Measurements from ENCODE around the gene PLEKHG2. TPM values are rescaled to one million over a fixed set of nuclear protein-coding genes. Genes with fewer than 3 reads are reported as not detected.

PLEKHG2 gene
- total and polyA plus RNA-seq, 4 donors = 2.1 to 4.5 (median 3.0) TPM

- Histone ChIP-seq H3K36me3 (ENCODE audit: control insufficient read depth in 4 of 4, insufficient read depth in 3 of 4, low read depth in 1 of 4, low read length in 3 of 4) (peaks cover 0 to 2% (median under 1%) of the 10 kb centered on the region in 4 donors), H3K4me3 (ENCODE audit: low read depth in 1 of 3, low read length in 3 of 3) (peak overlapping the region; percentile 72 to 99 (median 87)), H3K4me1 (ENCODE audit: control insufficient read depth in 4 of 4, insufficient read depth in 4 of 4, low read length in 3 of 4) (peaks cover 9 to 33% (median 23%) of the 10 kb centered on the region in 4 donors), H3K9me3 (ENCODE audit: control insufficient read depth in 4 of 4, low read length in 3 of 4) (no peaks in the 10 kb centered on the region), H3K9ac (ENCODE audit: low read depth in 1 of 2, low read length in 2 of 2) (peak overlapping the region; percentile 79 to 99), H3K27ac (ENCODE audit: low read depth in 1 of 2, low read length in 2 of 2) (peak overlapping the region; percentile 75 to 92), H3K27me3 (ENCODE audit: control insufficient read depth in 4 of 4, insufficient read depth in 4 of 4, low read length in 3 of 4) (no peaks in the 10 kb centered on the region)
- no peak for TF ChIP-seq RXRA (IDR thresholded peaks at IDR 0.05)
- TF ChIP-seq TAF1 (conservative IDR thresholded peaks at IDR 0.05) = peak; percentile 9
- TF ChIP-seq HNF4G (IDR thresholded peaks at IDR 0.05) = no peak
- 7% methylated on average over 17 of the region's 17 CpGs for WGBS
- DNase-seq (ENCODE audit: low spot score) = peak; percentile 44
Measured at GRCh38 chr19:39444598-39445195, 32.2 kb downstream of the PLEKHG2 start.

GRCh38 chr19:39445196-39446111, 33.0 kb downstream of the PLEKHG2 start, which contains the start of gene SUPT5H:
Gene SUPT5H, plus strand, starts transcription at chr19:39445582. Its CDS starts 309 bp downstream, at chr19:39445891.
- WGBS = under 1% methylated on average over 68 of the region's 68 CpGs
- Histone ChIP-seq H3K27me3 (ENCODE audit: control insufficient read depth in 4 of 4, insufficient read depth in 4 of 4, low read length in 3 of 4) (no peaks in the 10 kb centered on the region), H3K4me3 (ENCODE audit: low read depth in 1 of 3, low read length in 3 of 3) (peak within 1 kb of the TSS; percentile 72 to 99 (median 87)), H3K9me3 (ENCODE audit: control insufficient read depth in 4 of 4, low read length in 3 of 4) (no peaks in the 10 kb centered on the region), H3K4me1 (ENCODE audit: control insufficient read depth in 4 of 4, insufficient read depth in 4 of 4, low read length in 3 of 4) (peaks cover 9 to 36% (median 24%) of the 10 kb centered on the region in 4 donors), H3K27ac (ENCODE audit: low read depth in 1 of 2, low read length in 2 of 2) (peak within 1 kb of the TSS; percentile 75 to 92), H3K36me3 (ENCODE audit: control insufficient read depth in 4 of 4, insufficient read depth in 3 of 4, low read depth in 1 of 4, low read length in 3 of 4) (peaks cover 0 to 2% (median under 1%) of the 10 kb centered on the region in 4 donors), H3K9ac (ENCODE audit: low read depth in 1 of 2, low read length in 2 of 2) (peak within 1 kb of the TSS; percentile 89 to 99)
- TF ChIP-seq ZBTB33 (IDR thresholded peaks at IDR 0.05) (peak; percentile 100), CTCF (IDR thresholded peaks at IDR 0.05; ENCODE audit: low read depth, low read length, missing input control) (no peak), EGR1 (IDR thresholded peaks at IDR 0.05; ENCODE audit: low read depth in 2 of 2) (peak in 1 of 2 donors; percentile 27), REST (IDR thresholded peaks at IDR 0.05) (no peak), RAD21 (IDR thresholded peaks at IDR 0.05) (peak; percentile 16 to 38), MAX (IDR thresholded peaks at IDR 0.05) (peak; percentile 81), HNF4G (IDR thresholded peaks at IDR 0.05) (no peak), ATF3 (IDR thresholded peaks at IDR 0.05) (no peak), YY1 (IDR thresholded peaks at IDR 0.05) (peak; percentile 99), TAF1 (conservative IDR thresholded peaks at IDR 0.05) (no peak), FOXA2 (IDR thresholded peaks at IDR 0.05) (no peak), GABPA (IDR thresholded peaks at IDR 0.05 in 1 of 2, conservative IDR thresholded peaks at IDR 0.05 in 1 of 2) (peak in 1 of 2 donors; percentile 91), SP1 (IDR thresholded peaks at IDR 0.05) (peak; percentile 61), HNF4A (conservative IDR thresholded peaks at IDR 0.05) (peak in 1 of 2 donors; percentile 4), RXRA (IDR thresholded peaks at IDR 0.05) (peak; percentile 83 to 94), NR2F2 (IDR thresholded peaks at IDR 0.05) (peak; percentile 69), FOXA1 (IDR thresholded peaks at IDR 0.05) (no peak), JUND (IDR thresholded peaks at IDR 0.05) (peak in 1 of 2 donors; percentile 16)
- DNase-seq (ENCODE audit: low spot score) = peak; percentile 94
